ENCODE measurements around the gene LITAFD.

GRCh38 chr16:8869212-8869987 lies 12.8 kb upstream of the LITAFD start:
- TF ChIP-seq POLR2A (IDR thresholded peaks at IDR 0.05) (no peak), CTCF (IDR thresholded peaks at IDR 0.05) (peak in 1 of 6 experiments; percentile 10)
